Activated CD8-positive, alpha-beta memory T cell treated with anti-CD3 and anti-CD28 coated beads for 36 hours (primary cell): ENCODE data around the gene UBE2Q2. TPM values are rescaled to one million over a fixed set of nuclear protein-coding genes. Genes with fewer than 3 reads are reported as not detected.

Source experiments
- CTCF ChIA-PET: fragments of 350-600 bp; sonication (Branson Sonifier 250); formaldehyde crosslinking; loops from one replicate; lab custom pipeline; 2021; ENCODE audit warnings: antibody characterized with exemption; lab: Charles Lee
- POLR2A ChIA-PET: fragments of 350-600 bp; sonication (Branson Sonifier 250); formaldehyde crosslinking; loops from one replicate; lab custom pipeline; 2021; ENCODE audit warnings: antibody characterized with exemption; lab: Charles Lee
- total RNA-seq, 2 experiments: library from RNA; stranded (reverse); gene quantifications; one replicate each; pipeline ENCODE4 v1.2.3, GENCODE V29; 2021

The UBE2Q2 gene
- total RNA-seq, 2 experiments from 2014 or later, result 17.3 to 17.6 TPM

DNA sequence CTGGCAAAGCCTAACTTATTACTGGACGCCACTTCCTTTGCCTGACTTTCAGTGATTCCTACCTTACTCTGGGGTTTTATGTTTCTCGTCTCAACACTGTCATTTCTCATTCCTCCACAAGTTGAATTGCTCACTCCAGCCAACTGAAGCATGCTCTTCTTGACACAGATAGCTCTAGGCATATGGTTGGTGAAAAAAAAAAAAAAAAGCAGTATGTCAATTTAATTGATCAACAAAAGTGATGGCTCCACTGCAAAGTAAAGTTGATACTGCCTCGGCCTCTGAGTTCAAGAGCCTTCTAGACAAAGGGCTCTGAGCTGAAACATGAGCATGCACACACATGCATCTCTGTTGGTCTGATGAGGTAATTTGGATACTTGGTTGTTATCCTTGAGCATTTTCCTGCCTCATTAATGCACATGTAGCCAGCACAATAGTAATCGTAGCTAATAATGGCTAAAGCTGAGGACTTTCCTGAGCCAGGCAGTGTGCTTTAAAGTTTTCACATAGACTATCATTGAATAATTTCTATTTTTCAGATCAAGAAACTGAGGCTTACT lies 21.4 kb upstream of the UBE2Q2 start:
- ChIA-PET POLR2A (no interaction called here), CTCF (interaction anchor here (1.0 kb wide), 2 partner anchors 12 to 20 kb away, joined by 3 to 4 read pairs; no protein-coding TSS in a partner anchor)

DNA sequence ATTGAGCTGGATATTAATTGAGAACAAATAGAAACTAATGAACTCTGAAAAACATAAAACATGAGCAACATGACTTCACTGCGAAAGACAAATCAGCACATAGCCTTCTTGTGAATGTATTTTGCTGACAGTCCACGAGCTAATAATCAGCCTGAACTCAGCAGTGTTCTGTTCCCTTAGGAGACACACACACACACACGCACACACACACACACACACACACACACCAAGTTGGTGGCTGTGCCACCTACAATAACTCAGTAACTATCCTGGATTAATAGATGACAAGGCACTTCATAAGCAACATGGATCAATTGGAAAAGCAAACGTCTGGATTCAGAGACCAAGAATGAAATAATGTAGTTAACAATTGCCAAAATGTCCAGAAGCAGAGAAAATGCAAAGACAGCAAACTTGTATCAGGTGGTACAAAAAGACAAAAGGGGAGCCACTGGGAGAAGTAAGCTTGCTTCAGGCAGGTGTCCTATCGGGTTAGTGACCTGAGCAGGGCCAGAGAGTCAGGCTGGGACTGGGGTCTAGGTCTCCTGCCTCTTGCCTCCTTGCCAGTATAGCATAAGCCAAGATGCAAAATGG lies 20.5 kb upstream of the UBE2Q2 start:
- CTCF ChIA-PET, result interaction anchor here (0.7 to 1.0 kb wide), 3 partner anchors 20 to 322 kb away, joined by 3 to 5 read pairs (median 4); partner anchors contain the start of gene UBE2Q2
- POLR2A ChIA-PET, result no interaction called here

DNA sequence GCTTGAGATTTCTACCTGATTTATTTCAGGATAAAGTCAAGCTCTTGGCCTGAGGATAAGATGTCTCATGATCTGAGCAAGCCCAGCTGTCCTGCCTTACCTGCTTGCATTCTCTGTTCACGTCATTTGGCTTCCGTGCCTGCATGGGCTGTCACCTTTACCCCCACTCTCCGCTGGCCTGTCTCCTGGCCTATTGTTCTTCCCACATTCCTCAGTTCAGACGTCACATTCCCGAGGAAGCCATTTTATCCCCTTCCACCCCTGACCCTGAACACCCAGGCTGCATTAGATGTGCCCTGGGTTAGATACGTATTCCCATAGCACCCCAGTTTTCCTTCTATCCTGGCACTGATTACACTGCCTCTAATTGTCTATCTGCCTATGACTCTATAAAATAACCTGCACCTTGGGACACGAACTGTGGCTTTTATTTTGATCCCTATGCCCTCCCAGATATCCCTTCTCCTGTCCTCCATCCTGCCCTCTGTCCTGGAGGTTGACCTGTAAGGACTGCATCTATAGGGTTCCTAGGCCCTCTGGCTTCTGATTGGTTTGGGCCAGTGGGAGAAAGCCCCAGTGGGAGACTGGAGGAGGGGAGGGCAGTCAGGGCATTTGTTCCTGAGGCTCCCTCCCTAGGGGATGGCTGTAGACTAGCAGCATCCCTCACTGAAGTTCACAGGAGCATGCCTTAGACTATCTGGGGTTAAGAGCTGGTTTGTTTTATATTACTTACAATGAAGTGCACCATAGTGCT lies 19.2 kb upstream of the UBE2Q2 start:
- ChIA-PET POLR2A (no interaction called here), CTCF (no interaction called here)

DNA sequence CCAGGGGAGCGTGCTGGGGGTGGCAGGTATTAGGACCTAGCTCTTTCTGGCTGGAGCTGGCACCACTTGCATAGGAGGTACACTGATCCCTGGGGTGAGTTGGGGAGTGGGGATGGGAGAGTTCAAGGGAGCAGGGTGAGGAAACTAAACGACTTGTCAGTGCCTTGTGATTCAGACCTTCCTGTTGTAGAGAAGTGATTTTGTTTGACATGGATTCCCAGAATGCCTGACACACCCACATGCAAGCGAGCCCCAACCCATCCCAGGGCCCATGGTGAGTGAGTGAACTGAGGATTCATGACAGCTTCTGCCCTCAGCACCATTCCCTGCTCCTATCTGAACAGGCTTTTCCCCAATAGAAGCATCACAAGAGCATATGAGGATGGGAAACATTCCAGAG lies 15.6 kb upstream of the UBE2Q2 start:
- CTCF ChIA-PET, result no interaction called here
- POLR2A ChIA-PET, result no interaction called here

DNA sequence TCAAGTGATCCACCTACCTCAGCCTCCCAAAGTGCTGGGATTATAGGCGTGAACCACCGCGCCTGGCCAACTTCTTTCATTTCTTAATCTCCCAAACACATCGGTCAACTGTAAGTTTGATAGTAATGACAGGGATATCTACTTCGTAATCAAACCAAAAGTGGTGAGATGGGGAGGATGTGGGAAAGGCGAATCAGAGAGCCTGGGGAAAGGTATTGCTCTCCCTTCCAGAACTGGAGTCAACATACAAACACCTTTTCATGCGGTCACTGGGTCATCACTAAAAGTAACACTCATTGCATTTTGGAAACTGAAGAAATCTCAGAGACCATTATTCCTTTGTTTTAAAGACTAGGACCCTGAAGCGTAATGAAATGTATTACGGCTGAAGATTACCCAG lies 14.8 kb upstream of the UBE2Q2 start:
- POLR2A ChIA-PET, result no interaction called here
- CTCF ChIA-PET, result no interaction called here

DNA sequence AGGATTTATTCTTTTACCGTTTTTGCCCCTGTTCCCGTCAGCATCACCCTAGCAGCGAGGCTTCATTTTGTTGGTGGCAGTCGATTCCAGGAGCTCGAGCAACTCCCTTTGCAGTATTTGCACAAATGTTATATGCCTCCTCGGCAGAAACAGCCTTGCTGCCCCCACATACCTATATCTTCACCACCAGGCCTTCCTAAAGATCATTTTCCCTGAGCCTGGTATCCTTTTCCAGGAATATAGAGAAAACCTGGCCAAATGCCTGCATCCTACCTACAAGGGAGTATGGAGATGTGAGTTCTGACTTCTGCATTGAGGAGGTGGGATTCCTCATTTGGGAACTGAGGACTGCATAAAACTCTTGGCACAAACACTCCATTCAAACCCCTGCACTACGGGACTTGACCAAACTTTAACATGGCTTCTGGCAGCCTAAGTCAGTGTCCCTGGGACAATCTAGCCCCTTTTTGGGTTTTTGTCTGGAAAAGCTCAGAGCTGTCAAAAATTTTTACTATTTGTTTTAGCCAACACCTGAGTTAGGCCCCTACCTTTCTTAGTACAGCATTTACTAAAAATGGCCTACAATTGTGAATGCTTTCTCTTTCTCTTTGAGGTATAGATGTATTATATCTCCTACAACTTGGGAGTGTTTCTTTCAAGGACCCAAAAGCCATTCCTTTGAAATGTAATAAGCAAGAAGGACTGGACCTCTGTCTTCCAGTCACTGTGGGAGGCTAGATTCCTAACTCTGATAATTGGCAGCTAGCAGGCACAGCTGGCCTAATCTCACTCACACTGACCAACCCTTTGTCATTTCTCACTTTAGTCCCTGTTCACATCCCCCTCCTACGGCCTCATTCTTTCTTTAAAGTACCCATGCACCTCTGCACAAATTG lies 12.1 kb upstream of the UBE2Q2 start:
- POLR2A ChIA-PET, result no interaction called here

DNA sequence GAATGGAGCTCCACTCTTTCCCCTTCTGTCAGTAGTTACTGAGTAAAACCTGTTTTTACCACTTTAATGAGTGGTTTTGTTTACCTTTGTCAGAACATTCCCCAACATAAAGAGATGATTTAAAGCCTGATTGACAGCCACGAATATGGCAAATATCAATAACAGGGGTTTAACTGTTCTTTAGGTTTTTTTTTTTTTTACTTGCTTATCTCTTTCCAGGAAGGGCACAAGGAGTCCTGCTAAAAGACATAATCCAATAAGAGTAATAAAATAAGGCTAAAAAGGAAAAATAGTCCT lies 11.5 kb upstream of the UBE2Q2 start:
- POLR2A ChIA-PET, result no interaction called here
- CTCF ChIA-PET, result no interaction called here

More for the DNA sequence above, 12.1 kb upstream of the UBE2Q2 start:
- CTCF ChIA-PET, result no interaction called here

DNA sequence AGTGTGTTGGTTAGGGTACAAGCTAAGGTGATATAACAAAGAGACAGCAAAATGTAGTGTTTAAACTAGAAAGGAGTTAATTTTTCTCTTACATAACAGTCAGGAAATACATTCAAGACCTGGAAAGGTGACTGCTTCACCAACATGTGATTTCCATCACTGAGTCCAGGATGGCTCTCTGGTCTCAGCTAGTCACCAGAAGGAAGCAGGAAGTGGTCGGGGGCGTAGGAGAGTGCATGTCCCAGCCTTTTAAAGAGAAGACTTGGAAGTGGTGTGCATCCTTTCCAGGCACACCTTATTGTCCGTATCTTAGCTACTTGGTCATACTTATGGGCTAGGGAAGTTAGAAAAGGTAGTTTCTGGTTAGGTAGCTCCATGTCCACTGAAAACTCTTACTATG lies 11.1 kb upstream of the UBE2Q2 start:
- ChIA-PET POLR2A (no interaction called here), CTCF (no interaction called here)

DNA sequence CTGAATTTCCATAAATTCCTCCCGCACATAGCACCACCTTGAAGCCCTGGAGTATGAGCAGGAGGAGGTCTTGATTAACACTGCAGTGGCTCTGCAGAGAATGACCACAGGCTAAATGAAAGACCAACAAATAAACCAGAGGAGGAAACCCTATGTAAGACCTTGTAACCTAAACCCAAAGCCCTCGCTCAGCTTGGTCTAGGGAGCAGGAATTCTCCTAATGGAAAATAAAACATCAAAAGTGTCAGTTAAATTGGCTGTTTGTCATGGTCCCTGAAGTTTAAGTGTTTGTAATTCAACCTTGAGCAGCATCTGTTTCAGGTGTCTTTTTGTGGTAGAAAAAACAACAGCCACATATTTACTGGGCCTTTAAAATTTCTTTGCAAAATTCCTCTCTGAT lies 9.2 kb upstream of the UBE2Q2 start:
- CTCF ChIA-PET, result no interaction called here
- POLR2A ChIA-PET, result no interaction called here

DNA sequence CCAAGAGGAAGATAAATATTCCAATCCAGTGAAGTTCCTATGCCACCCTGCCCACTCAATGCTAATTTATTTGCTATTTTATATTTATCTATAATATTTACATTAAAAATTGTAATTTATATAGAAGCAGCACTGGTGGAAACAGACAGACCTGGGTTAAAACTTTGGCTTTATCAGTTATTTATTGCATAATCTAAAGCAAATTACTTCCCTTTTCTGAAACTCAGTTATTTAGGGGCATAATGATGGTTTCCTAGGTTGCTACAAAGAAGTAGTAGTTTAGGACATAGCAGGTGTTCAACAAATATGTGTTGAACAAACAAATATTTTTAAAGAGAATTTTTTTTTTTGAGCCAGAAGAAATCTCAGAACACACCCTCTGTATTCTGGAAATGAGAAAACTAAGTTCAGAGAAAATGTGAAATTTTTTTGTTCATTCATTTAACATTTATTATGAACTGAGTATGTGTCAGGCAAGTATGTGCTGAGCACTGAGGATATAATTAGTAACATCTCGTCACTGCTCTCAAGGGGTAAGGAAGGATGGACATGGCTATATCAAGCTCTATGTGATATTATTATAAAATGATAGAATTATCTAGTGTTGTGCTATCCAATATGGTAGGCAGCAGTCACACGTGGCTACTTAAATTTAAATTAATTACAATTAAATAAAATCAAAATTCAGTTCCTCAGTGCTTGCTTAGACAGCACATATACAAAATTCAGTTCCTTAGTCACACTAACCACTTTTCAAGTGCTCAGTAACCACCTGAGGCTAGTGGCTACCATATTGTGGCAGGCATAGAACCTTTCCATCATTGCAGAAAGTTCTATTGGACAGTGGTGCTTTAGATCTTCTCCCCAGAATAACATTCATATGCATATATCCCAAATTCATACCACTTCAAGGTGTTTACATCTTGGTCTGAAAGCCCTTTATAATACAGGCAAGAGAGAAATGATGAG lies 7.0 kb upstream of the UBE2Q2 start:
- ChIA-PET POLR2A (interaction anchor here (0.7 kb wide), 1 partner anchor 68 kb away, joined by 8 read pairs; no protein-coding TSS in a partner anchor), CTCF (no interaction called here)

DNA sequence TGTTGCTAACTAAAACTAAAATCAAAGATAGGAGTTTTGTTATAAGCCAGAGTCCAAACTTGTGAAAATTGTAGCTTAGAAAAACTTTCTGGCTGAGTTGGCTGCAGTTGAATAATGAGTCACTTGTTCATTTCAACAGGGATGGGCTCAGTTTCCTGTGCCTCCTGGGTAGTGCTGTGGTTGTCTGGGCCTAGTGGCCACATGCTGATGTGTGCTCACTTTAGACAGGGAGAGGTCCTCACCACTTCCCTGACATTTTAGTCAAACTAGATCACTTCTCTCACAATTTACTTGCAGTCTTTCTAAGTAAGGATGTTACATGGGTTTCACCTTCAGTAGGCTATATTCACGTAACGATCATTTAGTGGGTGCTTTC lies 6.3 kb upstream of the UBE2Q2 start:
- POLR2A ChIA-PET, result no interaction called here

DNA sequence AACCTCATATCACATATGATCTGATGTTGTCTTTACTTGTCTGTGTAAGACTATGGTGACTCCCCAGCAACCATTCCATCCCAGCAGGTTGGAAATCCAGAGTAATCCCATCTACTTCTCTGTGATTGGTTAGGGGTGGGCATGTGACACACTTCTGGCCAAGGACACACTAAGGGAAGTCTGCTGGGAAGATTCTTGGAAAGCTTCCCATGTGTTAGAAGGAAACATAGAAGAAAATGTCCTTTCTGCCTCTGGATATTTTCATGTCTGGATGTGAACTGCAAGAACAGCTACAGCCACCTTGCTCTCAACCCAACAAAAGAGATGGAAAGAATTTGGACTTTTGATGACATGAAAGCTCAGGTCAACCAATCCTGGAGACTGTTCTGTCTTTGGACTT lies 2.6 kb upstream of the UBE2Q2 start:
- ChIA-PET POLR2A (no interaction called here), CTCF (no interaction called here)

More for the DNA sequence above, 6.3 kb upstream of the UBE2Q2 start:
- CTCF ChIA-PET, result no interaction called here

DNA sequence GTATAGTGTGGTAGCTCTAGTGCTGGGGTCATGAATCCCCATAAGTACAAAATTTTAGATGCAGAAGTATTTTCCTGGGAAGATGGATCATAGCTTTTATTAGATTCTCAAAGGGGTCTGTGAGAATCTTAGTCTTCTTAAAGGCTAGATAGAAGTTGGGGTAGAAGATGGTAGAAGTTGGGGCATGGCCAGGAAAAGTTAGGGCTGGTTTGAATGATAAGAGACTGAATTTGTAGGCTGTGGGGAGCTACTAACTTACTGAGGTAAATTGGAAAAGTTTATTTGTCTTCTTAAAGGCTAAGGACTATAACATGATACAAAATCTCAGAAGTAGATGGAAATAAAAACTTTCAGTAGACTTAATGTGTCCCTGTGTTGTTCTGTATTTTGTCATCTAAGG lies 1.6 kb upstream of the UBE2Q2 start:
- POLR2A ChIA-PET, result interaction anchor here (0.5 kb wide), 1 partner anchor 218 kb away, joined by 3 read pairs; the partner anchor contains the start of gene TMEM266
- CTCF ChIA-PET, result no interaction called here

DNA sequence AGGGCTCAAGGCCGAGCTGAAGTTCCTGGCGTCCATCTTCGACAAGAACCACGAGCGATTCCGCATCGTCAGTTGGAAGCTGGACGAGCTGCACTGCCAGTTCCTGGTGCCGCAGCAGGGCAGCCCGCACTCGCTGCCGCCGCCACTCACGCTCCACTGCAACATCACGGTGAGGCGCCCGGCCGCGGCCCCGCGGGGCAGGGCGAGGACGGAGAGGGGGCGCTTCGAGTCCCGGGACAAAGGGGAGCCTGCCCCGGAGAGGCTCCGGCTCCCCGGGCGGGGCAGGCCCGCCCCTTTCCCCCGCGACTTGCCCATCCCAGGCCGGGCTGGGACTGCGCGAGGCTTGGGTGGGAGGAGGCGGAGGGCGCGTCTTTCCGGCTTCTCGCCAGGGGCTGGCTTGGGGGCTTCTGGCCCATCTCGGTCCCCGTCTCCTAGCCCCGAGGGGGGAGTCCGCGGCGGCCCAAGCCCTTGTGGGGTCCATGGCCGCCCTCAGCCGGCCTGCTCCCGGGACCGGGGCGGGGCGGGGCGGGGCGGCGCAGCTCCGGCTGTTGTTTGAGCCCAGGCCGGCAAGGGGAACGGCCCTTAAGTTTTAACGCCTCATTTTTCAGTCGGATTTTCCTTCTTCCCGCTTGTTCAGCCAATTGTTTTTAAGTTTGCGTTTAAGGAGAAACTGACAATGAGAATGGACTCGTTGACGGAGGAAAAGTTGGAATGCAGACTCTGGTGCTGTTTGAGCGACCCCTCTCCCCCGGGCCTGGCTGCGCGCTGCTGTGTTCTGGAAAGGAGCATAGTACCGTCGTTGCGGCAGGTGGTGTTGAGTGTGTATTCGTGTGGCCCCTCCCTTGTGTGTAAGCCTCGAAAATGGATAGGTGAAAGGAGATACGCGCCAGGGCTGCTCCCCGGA lies 683 bp downstream of the UBE2Q2 start:
- ChIA-PET CTCF (interaction anchor here (1.0 kb wide), 1 partner anchor 21 kb away, joined by 5 read pairs; no protein-coding TSS in a partner anchor), POLR2A (interaction anchor here (1.5 to 1.7 kb wide), 2 partner anchors 60 to 105 kb away, joined by 4 to 5 read pairs; no protein-coding TSS in a partner anchor)

DNA sequence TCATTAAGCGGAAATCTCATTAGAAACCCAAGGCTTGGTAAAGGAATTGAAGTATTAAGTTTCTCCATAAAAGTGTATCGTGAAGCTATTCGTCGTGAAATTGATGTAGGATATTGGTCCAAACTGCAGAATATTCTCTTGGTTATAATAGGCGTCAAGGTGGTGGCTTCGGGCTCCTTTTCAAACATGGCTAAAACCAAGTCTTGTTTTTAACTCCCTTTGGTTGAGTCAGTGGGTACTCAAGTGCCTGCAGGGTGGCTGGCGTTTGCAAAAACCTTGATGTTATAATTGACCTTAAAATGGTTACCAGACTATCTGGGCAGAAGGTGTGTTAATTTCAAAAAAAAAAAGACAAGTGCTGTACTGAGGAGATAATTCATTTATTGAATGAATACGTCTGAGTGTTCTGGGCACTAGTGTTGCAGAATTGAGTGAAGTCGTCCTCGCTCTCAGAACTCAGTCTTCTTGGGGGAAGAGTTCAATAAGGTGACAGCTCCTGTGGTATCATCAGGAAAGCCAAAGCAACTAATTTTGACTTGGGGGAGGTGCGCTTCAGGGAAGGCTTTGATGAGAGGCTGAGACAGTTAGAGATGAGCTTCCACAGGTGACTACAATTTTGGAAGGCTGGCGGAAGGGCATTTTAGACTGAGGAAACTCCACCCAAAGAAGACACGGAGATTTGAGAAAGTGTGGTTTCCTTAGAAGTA lies 1.5 kb downstream of the UBE2Q2 start:
- POLR2A ChIA-PET, result interaction anchor here (0.7 to 1.7 kb wide), 2 partner anchors 25 to 60 kb away, joined by 3 to 5 read pairs; no protein-coding TSS in a partner anchor
- CTCF ChIA-PET, result no interaction called here

DNA sequence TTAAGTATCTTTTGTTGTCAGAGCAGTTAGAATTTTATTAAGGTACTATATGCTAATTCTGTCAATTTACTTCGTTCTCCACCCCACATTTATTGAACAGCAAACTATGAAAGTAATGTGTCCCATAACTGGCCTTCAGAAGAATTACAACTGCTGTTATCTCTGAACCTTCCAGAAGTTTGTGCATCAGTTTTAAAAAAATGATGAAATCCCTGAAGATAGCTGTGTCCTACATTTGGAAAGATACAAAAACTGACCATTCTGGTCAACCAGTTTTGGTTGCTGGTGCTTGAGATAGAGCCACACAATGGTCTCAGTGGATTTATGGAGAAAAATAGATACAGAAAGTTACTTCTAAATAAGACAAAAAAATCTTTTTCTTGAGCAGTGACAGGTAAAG lies 5.9 kb downstream of the UBE2Q2 start:
- ChIA-PET CTCF (interaction anchor here (1.8 kb wide), 1 partner anchor 63 kb away, joined by 4 read pairs; no protein-coding TSS in a partner anchor), POLR2A (no interaction called here)

DNA sequence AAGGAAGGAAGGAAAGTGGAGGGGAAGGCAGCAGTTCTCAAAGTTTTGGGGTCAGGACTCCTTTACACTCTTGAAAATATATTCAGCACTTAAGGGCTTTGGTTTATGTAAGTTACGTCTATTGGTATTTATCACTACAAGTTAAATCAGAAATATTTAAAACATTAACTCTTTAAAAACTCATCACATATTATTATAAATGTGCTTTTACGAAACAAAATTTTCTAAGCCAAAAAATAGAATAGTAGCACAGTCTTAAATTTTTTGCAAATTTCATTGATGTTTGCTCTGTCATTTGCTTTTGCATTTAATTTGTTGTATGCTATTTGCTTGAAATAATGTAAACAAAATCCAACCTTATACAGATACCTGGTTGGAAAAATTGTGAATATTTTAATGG lies 7.5 kb downstream of the UBE2Q2 start:
- ChIA-PET CTCF (interaction anchor here (0.5 kb wide), 1 partner anchor 1332 kb away, joined by 3 read pairs; no protein-coding TSS in a partner anchor), POLR2A (no interaction called here)
